ENCODE results near the gene RTCB.

Gene RTCB

DNA sequence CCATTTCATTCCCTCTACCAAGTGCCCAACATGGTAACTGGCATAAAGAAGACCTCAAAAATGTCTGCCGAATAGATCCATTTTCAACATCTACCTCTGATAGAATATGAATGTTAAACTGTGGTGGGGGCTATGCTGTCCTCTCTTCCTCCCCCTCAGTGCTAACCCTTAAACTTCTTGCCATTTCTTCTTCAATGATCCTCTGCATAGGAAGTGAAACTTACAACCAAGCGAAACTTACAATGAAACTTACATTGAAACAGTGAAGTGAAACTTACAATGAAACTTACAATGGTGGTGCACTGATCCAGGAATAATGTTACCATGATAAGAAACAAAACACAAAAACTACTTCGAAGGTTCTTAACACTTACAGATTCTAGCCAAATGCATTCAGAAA lies 4.7 kb downstream of the RTCB start:
- Histone ChIP-seq H3K36me3 (peaks cover 43% of the 10 kb centered on the region), H3K4me3 (ENCODE audit: low read depth, low read length) (no peak overlapping the region), H3K4me1 (no peaks in the 10 kb centered on the region), H3K27me3 (no peaks in the 10 kb centered on the region), H3K9me3 (no peaks in the 10 kb centered on the region)
- TF ChIP-seq, protein P1, sequence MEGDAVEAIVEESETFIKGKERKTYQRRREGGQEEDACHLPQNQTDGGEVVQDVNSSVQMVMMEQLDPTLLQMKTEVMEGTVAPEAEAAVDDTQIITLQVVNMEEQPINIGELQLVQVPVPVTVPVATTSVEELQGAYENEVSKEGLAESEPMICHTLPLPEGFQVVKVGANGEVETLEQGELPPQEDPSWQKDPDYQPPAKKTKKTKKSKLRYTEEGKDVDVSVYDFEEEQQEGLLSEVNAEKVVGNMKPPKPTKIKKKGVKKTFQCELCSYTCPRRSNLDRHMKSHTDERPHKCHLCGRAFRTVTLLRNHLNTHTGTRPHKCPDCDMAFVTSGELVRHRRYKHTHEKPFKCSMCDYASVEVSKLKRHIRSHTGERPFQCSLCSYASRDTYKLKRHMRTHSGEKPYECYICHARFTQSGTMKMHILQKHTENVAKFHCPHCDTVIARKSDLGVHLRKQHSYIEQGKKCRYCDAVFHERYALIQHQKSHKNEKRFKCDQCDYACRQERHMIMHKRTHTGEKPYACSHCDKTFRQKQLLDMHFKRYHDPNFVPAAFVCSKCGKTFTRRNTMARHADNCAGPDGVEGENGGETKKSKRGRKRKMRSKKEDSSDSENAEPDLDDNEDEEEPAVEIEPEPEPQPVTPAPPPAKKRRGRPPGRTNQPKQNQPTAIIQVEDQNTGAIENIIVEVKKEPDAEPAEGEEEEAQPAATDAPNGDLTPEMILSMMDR (IDR thresholded peaks at IDR 0.05; ENCODE audit: low read depth, low read length), result no peak
- DNase-seq, result no peak

DNA sequence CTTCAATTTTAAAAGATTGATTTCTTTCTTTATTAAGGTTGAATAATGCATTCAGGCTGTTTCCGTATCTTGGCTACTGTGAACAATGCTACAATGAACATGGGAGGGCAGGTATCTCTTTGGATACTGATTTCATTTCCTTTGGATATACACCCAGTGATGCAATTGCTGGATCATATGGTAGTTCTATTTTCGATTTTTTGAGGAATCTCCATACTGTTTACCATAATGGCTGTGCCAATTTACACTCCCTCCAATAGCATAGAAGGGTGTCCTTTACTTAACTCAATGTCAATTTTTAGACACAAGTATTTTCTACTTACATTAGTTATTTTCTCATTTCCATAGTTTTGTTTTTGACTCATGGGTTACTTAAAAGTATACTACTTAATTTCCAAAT lies 8.0 kb downstream of the RTCB start:
- Histone ChIP-seq H3K36me3 (peaks cover 70% of the 10 kb centered on the region), H3K27me3 (no peaks in the 10 kb centered on the region), H3K9me3 (no peaks in the 10 kb centered on the region), H3K4me3 (ENCODE audit: low read depth, low read length) (no peak overlapping the region), H3K4me1 (no peaks in the 10 kb centered on the region)
- no peak for DNase-seq
- TF ChIP-seq, protein P1 (IDR thresholded peaks at IDR 0.05; ENCODE audit: low read depth, low read length), result no peak

DNA sequence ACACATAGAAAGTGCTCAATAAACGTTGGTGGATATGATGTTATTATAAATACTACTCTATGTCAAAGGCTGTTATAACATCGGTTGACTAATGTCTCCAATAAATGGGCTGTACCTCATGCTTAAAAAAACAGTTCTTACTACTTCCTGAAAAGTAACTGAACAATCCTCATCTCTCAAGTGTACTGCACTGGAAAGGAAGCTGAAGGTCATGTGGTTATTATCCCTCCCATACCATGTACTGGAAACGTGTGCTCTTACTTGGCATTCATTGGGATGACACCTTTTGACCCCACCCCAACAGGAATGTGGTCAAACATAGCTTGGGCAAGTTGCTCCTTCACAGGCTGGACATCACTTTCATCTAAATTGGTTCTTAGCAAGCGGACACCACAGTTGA lies 10.6 kb downstream of the RTCB start:
- Histone ChIP-seq H3K9me3 (no peaks in the 10 kb centered on the region), H3K4me3 (ENCODE audit: low read depth, low read length) (no peak overlapping the region), H3K36me3 (peaks cover 63% of the 10 kb centered on the region), H3K27me3 (no peaks in the 10 kb centered on the region), H3K4me1 (no peaks in the 10 kb centered on the region)
- DNase-seq, result no peak
- TF ChIP-seq, protein P1 (IDR thresholded peaks at IDR 0.05; ENCODE audit: low read depth, low read length), result no peak

DNA sequence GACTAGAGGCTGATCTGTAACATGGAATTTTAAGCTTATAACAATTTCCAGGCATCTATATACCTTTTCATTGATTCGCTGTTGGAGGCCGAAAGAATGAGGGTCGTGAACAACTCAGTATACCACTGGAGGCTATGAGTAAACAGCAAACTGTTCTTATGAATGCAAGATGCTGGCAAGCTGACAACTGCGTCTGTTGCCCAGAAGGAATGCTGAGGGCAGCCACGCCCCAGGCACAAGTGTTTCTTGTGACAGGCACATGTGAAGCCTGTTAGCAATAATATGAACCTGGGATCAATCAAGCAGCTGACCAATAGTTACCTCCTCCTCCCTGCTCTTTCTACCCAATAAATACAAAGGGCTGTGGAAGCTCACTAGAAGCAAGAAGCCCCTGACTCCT lies 15.3 kb downstream of the RTCB start:
- Histone ChIP-seq H3K9me3 (no peaks in the 10 kb centered on the region), H3K4me1 (no peaks in the 10 kb centered on the region), H3K4me3 (ENCODE audit: low read depth, low read length) (no peak overlapping the region), H3K36me3 (peaks cover 77% of the 10 kb centered on the region), H3K27me3 (no peaks in the 10 kb centered on the region)
- no peak for DNase-seq
- TF ChIP-seq, protein P1 (IDR thresholded peaks at IDR 0.05; ENCODE audit: low read depth, low read length), result no peak

DNA sequence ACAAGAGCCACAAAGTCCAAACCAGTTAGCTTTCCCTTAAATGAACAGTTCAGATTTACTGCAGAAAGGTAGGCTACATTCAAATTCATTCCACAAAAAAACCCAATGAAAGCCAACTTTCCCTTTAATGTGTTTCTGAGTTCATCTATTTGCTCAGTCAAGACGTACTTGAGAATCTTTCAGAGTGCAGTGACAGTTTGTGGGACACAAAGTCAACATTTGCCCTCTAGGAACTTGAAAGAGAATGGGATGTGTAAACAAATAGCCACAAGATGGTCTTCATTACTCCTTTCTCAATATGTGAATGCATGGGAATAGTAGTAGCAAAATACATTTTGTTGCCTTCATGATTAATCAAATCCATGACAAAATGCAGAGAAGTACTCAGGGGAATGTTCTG lies 15.8 kb downstream of the RTCB start:
- no peak for DNase-seq
- H3K36me3 ChIP-seq, result peaks cover 72% of the 10 kb centered on the region

DNA sequence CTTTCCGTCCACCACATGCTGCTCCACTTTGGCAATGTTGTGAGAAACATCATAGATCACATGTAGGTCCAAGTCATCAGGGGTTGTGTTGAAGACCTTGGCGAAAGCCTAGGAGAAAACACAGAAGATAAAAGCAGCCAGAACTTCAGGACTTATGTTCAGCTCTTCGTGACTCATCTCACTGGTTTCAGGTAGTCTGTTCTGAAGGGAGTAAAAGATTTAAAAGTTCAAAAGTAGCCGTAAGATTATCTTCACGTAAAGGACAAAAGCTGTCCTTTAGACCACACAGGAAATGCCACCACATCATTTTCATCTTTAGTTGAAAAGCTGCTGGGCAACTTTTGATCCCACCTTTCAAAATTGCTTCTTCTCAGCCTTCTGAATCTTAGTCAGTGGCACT lies 16.9 kb downstream of the RTCB start:
- H3K36me3 ChIP-seq, result peaks cover 65% of the 10 kb centered on the region
- DNase-seq, result no peak
- TF ChIP-seq, protein P1 (IDR thresholded peaks at IDR 0.05; ENCODE audit: low read depth, low read length), result no peak

More for the DNA sequence above, 15.8 kb downstream of the RTCB start:
- Histone ChIP-seq H3K27me3 (no peaks in the 10 kb centered on the region), H3K4me3 (ENCODE audit: low read depth, low read length) (no peak overlapping the region), H3K9me3 (no peaks in the 10 kb centered on the region), H3K4me1 (no peaks in the 10 kb centered on the region)
- TF ChIP-seq, protein P1 (IDR thresholded peaks at IDR 0.05; ENCODE audit: low read depth, low read length), result no peak

More for the DNA sequence above, 16.9 kb downstream of the RTCB start:
- no peak overlapping the region for H3K4me3 ChIP-seq (ENCODE audit: low read depth, low read length)
- no peaks in the 10 kb centered on the region for H3K27me3 ChIP-seq
- no peaks in the 10 kb centered on the region for H3K9me3 ChIP-seq
- no peaks in the 10 kb centered on the region for H3K4me1 ChIP-seq
